Lung (tissue), 12 donors: ENCODE data around the gene TRPC4. TPM values are rescaled to one million over a fixed set of nuclear protein-coding genes. Genes with fewer than 3 reads are reported as not detected.

ENCODE experiments used
- ATAC-seq: fragments of 200-7000 bp; cut with Tn5 transposase; one replicate; pipeline ENCODE4 v1.9.1; 2020; ENCODE audit warnings: moderate number of reproducible peaks; ENCODE audit not compliant: insufficient read depth, low FRiP score
- DNase-seq, 3 donors: peaks; one replicate each; pipeline ENCODE4 v3.0.0-alpha.2; 2013 to 2017
- H3K27ac ChIP-seq, 2 donors: one replicate each; pipeline ENCODE4 v1.5.1; 2013; ENCODE audit warnings: mild to moderate bottlenecking in 2 of 2, moderate library complexity in 2 of 2, control low read depth in 1 of 2, inconsistent platforms in 1 of 2, low read depth in 1 of 2, low read length in 1 of 2
- H3K27me3 ChIP-seq, 3 donors: one replicate each; pipeline ENCODE4 v1.5.1; 2013; ENCODE audit warnings: low read length in 2 of 3; ENCODE audit not compliant: control insufficient read depth in 3 of 3, insufficient read depth in 3 of 3
- H3K36me3 ChIP-seq, 4 donors: one replicate each; pipeline ENCODE4 v1.5.1; 2013; ENCODE audit warnings: low read length in 4 of 4, mild to moderate bottlenecking in 1 of 4, moderate library complexity in 1 of 4; ENCODE audit not compliant: control insufficient read depth in 4 of 4, insufficient read depth in 4 of 4
- H3K4me1 ChIP-seq, 5 donors: one replicate each; pipeline ENCODE4 v1.5.1; 2013; ENCODE audit warnings: low read length in 5 of 5, mild to moderate bottlenecking in 2 of 5, moderate library complexity in 1 of 5; ENCODE audit not compliant: control insufficient read depth in 5 of 5, insufficient read depth in 5 of 5
- H3K4me3 ChIP-seq: one replicate; pipeline ENCODE4 v1.5.1; 2013; ENCODE audit warnings: mild to moderate bottlenecking, control low read depth, moderate library complexity
- H3K9ac ChIP-seq, 2 donors: one replicate each; pipeline ENCODE4 v1.5.1; 2013; ENCODE audit warnings: low read length in 2 of 2, control low read depth in 1 of 2; ENCODE audit not compliant: insufficient read depth in 1 of 2
- H3K9me3 ChIP-seq, 4 donors: one replicate each; pipeline ENCODE4 v1.5.1; 2013; ENCODE audit warnings: low read length in 3 of 4, mild to moderate bottlenecking in 1 of 4, moderate library complexity in 1 of 4; ENCODE audit not compliant: control insufficient read depth in 4 of 4, insufficient read depth in 3 of 4
- CTCF ChIP-seq: IDR thresholded peaks from 2 replicates; pipeline ENCODE4 v1.5.1; 2012; ENCODE audit warnings: mild to moderate bottlenecking; ENCODE audit errors: control extremely low read depth, extremely low read depth
- WGBS, 2 donors: extraction: QIAGEN DNeasy Blood & Tissue Kit; methylation state at CpG; one replicate each; pipeline ENCODE4 v1.1.7; 2013; 5-methylcytosine and 5-hydroxymethylcytosine counted together
- polyA plus RNA-seq, 2 donors: library from polyadenylated mRNA; stranded (reverse); fragments of 200-250 nt; gene quantifications; one replicate each; pipeline ENCODE4 v1.2.1, GENCODE V29; 2013
- total RNA-seq, 2 donors: library from RNA; depleted of rRNA in 1 of 2; stranded (reverse); fragments of >200 nt in 1 of 2; gene quantifications; one replicate each; pipeline ENCODE4 v1.2.1, GENCODE V29; 2014 to 2021
- donor health status: control.
- donor health status: control.
- donor health status: Bipolar disorder and iron deficiency.
- donor health status: healthy.
- donor health status: DM: yes; HTN: yes; CAD: no.

TRPC4 gene
- total and polyA plus RNA-seq, 4 donors = 0.28 to 3.1 (median 0.94) TPM

- no peak for TF ChIP-seq CTCF
- no peak overlapping the region for H3K27ac ChIP-seq
- H3K9ac ChIP-seq = no peak overlapping the region
- DNase-seq (no peak), ATAC-seq (no peak)
- H3K36me3 ChIP-seq = no peaks in the 10 kb centered on the region
- H3K4me3 ChIP-seq = no peak overlapping the region
- H3K9me3 ChIP-seq = no peaks in the 10 kb centered on the region
- peaks cover 0 to 6% (median 0%) of the 10 kb centered on the region in 5 donors for H3K4me1 ChIP-seq
- H3K27me3 ChIP-seq = no peaks in the 10 kb centered on the region
Measured at GRCh38 chr13:37648609-37649008, 221.0 kb downstream of the TRPC4 start.

- ATAC-seq (no peak), DNase-seq (no peak)
- H3K4me3 ChIP-seq = no peak overlapping the region
- no peaks in the 10 kb centered on the region for H3K36me3 ChIP-seq
- peaks cover 0 to 6% (median 0%) of the 10 kb centered on the region in 5 donors for H3K4me1 ChIP-seq
- TF ChIP-seq CTCF = no peak
- no peak overlapping the region for H3K9ac ChIP-seq
- no peaks in the 10 kb centered on the region for H3K9me3 ChIP-seq
- WGBS, 2 donors = 45 to 48% methylated on average over 5 of the region's 5 CpGs
- H3K27ac ChIP-seq = no peak overlapping the region
- H3K27me3 ChIP-seq = no peaks in the 10 kb centered on the region
Measured at GRCh38 chr13:37647031-37647650, 222.4 kb downstream of the TRPC4 start.

DNA sequence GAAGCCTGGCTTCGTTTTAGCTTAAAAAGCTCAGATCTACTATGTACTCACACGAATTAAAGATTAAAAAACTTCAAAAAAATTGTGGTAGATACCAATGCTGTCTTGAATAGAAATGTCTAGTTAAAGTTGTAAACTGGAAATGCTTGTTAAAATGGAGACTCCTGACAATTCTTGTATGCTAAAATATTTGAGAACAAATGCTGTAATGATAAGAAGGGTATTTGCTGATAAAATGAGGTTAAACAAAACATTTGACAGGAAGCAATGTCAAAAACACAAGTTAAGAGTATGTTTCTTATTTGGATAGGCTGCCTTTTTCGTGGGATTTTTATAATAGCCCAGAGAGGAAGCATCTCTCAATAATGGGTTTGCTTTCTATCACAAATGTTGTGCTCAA is 223.0 kb downstream of the TRPC4 start:
- TF ChIP-seq CTCF = no peak
- no peaks in the 10 kb centered on the region for H3K36me3 ChIP-seq
- H3K4me1 ChIP-seq = peaks cover 0 to 6% (median 0%) of the 10 kb centered on the region in 5 donors
- WGBS, 2 donors = 50 to 54% methylated on average over 3 of the region's 3 CpGs
- H3K27ac ChIP-seq = no peak overlapping the region
- no peaks in the 10 kb centered on the region for H3K27me3 ChIP-seq
- ATAC-seq (no peak), DNase-seq (no peak)
- no peaks in the 10 kb centered on the region for H3K9me3 ChIP-seq
- H3K9ac ChIP-seq = no peak overlapping the region
- no peak overlapping the region for H3K4me3 ChIP-seq
